ENCODE measurements around the gene FBXO34. TPM values are rescaled to one million over a fixed set of nuclear protein-coding genes. Genes with fewer than 3 reads are reported as not detected.
A peak's percentile ranks its signal among the peaks of the same experiment; 100 is the strongest.

FBXO34 gene
- total RNA-seq, 1 experiment from 2014 or later, result 13.9 TPM

DNA sequence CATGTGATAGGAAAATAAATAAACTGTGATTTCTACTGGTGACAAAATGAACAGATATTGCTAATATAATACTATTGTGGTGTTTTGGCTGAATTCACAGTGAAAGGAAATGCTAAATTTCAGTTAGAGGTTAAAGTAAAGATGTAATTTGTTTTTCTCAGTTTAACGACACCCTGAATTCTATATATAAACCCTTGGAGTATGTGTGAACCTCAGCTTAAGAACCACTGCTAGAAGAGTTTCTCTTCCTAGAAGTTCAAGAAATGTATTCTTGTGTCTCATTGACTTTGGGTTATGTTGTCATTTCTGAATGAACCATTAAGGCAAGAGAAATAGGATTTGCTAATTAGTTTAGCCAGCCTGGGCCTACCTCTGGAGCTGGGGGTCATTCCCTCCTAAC lies 8.2 kb downstream of the FBXO34 start (continued):
- no peak for TF ChIP-seq CREM (CRISPR knock-in tag; IDR thresholded peaks at IDR 0.05)

DNA sequence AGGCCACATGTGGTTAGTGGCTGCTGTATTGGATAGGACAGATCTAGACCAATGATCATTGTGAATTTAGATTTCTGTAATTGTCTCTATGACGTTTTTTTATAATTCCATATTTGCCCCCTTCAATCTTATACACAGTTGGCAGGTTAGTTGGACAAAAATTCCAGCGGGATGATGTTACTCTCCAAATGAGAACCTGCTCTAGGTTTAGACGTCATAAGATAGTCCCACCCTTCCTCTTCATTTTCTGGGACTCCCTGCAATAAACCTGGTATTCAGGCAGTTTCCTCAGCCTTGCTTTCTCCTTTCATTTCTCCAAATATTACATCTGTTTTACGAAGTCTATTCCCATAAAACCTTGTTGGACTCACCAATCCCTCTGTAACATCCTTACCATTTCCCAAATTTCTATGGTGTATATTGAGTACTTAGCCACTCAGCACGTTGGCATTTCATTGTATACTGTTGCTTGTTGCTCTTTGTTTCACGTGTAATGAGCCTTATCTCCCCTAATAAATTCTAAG lies 10.2 kb downstream of the FBXO34 start:
- POLR2A ChIA-PET, result no interaction called here
- ATAC-seq (no peak), DNase-seq (ENCODE audit: low spot score) (no peak)
- no peaks in the 10 kb centered on the region for H3K36me3 Mint-ChIP-seq
- peaks cover 10% of the 10 kb centered on the region for H3K4me1 Mint-ChIP-seq
- H3K27ac Mint-ChIP-seq, result no peak overlapping the region
- CTCF ChIA-PET, result interaction anchor here (0.7 kb wide), 1 partner anchor 68 kb away, joined by 4 read pairs; no protein-coding TSS in a partner anchor
- H3K9me3 Mint-ChIP-seq, result 0 out of 2 replicates have a peak, but pooled peaks cover 3% of the 10 kb centered on the region
- TF ChIP-seq ZNF416 (CRISPR knock-in tag; IDR thresholded peaks at IDR 0.05), result no peak
- no peak for TF ChIP-seq SOX15 (CRISPR knock-in tag; IDR thresholded peaks at IDR 0.05)
- no peak for TF ChIP-seq ZNF396 (CRISPR knock-in tag; IDR thresholded peaks at IDR 0.05; ENCODE audit: borderline replicate concordance)
- TF ChIP-seq, protein P1, sequence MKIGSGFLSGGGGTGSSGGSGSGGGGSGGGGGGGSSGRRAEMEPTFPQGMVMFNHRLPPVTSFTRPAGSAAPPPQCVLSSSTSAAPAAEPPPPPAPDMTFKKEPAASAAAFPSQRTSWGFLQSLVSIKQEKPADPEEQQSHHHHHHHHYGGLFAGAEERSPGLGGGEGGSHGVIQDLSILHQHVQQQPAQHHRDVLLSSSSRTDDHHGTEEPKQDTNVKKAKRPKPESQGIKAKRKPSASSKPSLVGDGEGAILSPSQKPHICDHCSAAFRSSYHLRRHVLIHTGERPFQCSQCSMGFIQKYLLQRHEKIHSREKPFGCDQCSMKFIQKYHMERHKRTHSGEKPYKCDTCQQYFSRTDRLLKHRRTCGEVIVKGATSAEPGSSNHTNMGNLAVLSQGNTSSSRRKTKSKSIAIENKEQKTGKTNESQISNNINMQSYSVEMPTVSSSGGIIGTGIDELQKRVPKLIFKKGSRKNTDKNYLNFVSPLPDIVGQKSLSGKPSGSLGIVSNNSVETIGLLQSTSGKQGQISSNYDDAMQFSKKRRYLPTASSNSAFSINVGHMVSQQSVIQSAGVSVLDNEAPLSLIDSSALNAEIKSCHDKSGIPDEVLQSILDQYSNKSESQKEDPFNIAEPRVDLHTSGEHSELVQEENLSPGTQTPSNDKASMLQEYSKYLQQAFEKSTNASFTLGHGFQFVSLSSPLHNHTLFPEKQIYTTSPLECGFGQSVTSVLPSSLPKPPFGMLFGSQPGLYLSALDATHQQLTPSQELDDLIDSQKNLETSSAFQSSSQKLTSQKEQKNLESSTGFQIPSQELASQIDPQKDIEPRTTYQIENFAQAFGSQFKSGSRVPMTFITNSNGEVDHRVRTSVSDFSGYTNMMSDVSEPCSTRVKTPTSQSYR (CRISPR knock-in tag; IDR thresholded peaks at IDR 0.05), result no peak
- H3K4me3 Mint-ChIP-seq, result no peak overlapping the region
- H3K27me3 Mint-ChIP-seq (ENCODE audit: low read depth), result no peaks in the 10 kb centered on the region

DNA sequence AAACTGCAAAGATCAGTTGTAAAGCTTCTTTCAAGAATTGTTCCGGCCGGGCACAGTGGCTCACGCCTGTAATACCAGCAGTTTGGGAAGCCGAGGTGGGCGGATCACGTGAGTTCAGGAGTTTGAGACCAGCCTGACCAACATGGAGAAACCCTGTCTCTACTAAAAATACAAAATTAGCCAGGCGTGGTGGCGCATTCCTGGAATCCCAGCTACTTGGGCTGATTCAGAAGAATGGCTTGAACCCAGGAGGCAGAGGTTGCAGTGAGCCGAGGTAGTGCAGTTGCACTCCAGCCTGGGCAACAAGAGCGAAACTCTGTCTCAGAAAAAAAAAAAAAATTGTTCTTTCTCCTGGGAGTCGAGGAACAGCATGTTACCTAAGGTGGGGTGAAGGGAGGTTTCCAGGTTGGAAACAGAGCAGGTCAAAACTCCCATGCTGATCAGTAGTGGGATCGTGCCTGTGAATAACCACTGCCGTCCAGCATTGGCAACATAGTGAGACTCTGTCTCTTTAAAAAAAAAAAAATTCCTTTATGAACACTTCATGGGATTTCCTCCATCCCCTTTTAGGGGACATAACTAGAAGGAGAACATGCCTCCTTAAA lies 13.9 kb downstream of the FBXO34 start:
- H3K27me3 Mint-ChIP-seq (ENCODE audit: low read depth), result no peaks in the 10 kb centered on the region
- H3K4me3 Mint-ChIP-seq, result no peak overlapping the region
- TF ChIP-seq ZNF317 (CRISPR knock-in tag; IDR thresholded peaks at IDR 0.05; ENCODE audit: borderline replicate concordance, low read depth) (no peak), NFYB (CRISPR knock-in tag; conservative IDR thresholded peaks at IDR 0.05; ENCODE audit: low read depth) (no peak), RORB (CRISPR knock-in tag; IDR thresholded peaks at IDR 0.05) (no peak), ZNF232 (CRISPR knock-in tag; IDR thresholded peaks at IDR 0.05) (no peak), ATF1 (CRISPR knock-in tag; IDR thresholded peaks at IDR 0.05) (no peak), ZNF671 (CRISPR knock-in tag; IDR thresholded peaks at IDR 0.05) (no peak)
- TF ChIP-seq, protein P2, sequence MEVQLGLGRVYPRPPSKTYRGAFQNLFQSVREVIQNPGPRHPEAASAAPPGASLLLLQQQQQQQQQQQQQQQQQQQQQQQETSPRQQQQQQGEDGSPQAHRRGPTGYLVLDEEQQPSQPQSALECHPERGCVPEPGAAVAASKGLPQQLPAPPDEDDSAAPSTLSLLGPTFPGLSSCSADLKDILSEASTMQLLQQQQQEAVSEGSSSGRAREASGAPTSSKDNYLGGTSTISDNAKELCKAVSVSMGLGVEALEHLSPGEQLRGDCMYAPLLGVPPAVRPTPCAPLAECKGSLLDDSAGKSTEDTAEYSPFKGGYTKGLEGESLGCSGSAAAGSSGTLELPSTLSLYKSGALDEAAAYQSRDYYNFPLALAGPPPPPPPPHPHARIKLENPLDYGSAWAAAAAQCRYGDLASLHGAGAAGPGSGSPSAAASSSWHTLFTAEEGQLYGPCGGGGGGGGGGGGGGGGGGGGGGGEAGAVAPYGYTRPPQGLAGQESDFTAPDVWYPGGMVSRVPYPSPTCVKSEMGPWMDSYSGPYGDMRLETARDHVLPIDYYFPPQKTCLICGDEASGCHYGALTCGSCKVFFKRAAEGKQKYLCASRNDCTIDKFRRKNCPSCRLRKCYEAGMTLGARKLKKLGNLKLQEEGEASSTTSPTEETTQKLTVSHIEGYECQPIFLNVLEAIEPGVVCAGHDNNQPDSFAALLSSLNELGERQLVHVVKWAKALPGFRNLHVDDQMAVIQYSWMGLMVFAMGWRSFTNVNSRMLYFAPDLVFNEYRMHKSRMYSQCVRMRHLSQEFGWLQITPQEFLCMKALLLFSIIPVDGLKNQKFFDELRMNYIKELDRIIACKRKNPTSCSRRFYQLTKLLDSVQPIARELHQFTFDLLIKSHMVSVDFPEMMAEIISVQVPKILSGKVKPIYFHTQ (CRISPR knock-in tag; IDR thresholded peaks at IDR 0.05), result no peak
- TF ChIP-seq, protein P3, sequence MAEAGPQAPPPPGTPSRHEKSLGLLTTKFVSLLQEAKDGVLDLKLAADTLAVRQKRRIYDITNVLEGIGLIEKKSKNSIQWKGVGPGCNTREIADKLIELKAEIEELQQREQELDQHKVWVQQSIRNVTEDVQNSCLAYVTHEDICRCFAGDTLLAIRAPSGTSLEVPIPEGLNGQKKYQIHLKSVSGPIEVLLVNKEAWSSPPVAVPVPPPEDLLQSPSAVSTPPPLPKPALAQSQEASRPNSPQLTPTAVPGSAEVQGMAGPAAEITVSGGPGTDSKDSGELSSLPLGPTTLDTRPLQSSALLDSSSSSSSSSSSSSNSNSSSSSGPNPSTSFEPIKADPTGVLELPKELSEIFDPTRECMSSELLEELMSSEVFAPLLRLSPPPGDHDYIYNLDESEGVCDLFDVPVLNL (CRISPR knock-in tag; IDR thresholded peaks at IDR 0.05; ENCODE audit: borderline replicate concordance, low read depth), result no peak
- TF ChIP-seq, protein P4, sequence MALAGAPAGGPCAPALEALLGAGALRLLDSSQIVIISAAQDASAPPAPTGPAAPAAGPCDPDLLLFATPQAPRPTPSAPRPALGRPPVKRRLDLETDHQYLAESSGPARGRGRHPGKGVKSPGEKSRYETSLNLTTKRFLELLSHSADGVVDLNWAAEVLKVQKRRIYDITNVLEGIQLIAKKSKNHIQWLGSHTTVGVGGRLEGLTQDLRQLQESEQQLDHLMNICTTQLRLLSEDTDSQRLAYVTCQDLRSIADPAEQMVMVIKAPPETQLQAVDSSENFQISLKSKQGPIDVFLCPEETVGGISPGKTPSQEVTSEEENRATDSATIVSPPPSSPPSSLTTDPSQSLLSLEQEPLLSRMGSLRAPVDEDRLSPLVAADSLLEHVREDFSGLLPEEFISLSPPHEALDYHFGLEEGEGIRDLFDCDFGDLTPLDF (CRISPR knock-in tag; IDR thresholded peaks at IDR 0.05), result no peak
- TF ChIP-seq, protein P5, sequence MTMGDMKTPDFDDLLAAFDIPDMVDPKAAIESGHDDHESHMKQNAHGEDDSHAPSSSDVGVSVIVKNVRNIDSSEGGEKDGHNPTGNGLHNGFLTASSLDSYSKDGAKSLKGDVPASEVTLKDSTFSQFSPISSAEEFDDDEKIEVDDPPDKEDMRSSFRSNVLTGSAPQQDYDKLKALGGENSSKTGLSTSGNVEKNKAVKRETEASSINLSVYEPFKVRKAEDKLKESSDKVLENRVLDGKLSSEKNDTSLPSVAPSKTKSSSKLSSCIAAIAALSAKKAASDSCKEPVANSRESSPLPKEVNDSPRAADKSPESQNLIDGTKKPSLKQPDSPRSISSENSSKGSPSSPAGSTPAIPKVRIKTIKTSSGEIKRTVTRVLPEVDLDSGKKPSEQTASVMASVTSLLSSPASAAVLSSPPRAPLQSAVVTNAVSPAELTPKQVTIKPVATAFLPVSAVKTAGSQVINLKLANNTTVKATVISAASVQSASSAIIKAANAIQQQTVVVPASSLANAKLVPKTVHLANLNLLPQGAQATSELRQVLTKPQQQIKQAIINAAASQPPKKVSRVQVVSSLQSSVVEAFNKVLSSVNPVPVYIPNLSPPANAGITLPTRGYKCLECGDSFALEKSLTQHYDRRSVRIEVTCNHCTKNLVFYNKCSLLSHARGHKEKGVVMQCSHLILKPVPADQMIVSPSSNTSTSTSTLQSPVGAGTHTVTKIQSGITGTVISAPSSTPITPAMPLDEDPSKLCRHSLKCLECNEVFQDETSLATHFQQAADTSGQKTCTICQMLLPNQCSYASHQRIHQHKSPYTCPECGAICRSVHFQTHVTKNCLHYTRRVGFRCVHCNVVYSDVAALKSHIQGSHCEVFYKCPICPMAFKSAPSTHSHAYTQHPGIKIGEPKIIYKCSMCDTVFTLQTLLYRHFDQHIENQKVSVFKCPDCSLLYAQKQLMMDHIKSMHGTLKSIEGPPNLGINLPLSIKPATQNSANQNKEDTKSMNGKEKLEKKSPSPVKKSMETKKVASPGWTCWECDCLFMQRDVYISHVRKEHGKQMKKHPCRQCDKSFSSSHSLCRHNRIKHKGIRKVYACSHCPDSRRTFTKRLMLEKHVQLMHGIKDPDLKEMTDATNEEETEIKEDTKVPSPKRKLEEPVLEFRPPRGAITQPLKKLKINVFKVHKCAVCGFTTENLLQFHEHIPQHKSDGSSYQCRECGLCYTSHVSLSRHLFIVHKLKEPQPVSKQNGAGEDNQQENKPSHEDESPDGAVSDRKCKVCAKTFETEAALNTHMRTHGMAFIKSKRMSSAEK (CRISPR knock-in tag; IDR thresholded peaks at IDR 0.05; ENCODE audit: borderline replicate concordance), result no peak
- POLR2A ChIA-PET, result no interaction called here
- CTCF ChIA-PET, result interaction anchor here (0.7 kb wide), 1 partner anchor 87 kb away, joined by 5 read pairs; no protein-coding TSS in a partner anchor
- peak overlapping the region; percentile 80; the same call in 1 of the 2 replicates for H3K27ac Mint-ChIP-seq
- no peak for ATAC-seq
- H3K4me1 Mint-ChIP-seq, result peaks cover 4% of the 10 kb centered on the region; the same call in 1 of the 2 replicates
- no peaks in the 10 kb centered on the region for H3K9me3 Mint-ChIP-seq
- DNase-seq (ENCODE audit: low spot score), result no peak
- H3K36me3 Mint-ChIP-seq, result no peaks in the 10 kb centered on the region
